GOT3 (cell line): ENCODE measurements around the gene G6PD.
"Not testable (repeated sequence)": the region's sequence is repeated elsewhere in the genome, so short reads cannot be mapped to it uniquely, and the experiment has no call there.

Experiments used
- DNase-seq: peaks from one replicate; lab custom pipeline; 2025; ENCODE audit warnings: mixed read lengths; lab: John Stamatoyannopoulos, UW

G6PD gene

DNA sequence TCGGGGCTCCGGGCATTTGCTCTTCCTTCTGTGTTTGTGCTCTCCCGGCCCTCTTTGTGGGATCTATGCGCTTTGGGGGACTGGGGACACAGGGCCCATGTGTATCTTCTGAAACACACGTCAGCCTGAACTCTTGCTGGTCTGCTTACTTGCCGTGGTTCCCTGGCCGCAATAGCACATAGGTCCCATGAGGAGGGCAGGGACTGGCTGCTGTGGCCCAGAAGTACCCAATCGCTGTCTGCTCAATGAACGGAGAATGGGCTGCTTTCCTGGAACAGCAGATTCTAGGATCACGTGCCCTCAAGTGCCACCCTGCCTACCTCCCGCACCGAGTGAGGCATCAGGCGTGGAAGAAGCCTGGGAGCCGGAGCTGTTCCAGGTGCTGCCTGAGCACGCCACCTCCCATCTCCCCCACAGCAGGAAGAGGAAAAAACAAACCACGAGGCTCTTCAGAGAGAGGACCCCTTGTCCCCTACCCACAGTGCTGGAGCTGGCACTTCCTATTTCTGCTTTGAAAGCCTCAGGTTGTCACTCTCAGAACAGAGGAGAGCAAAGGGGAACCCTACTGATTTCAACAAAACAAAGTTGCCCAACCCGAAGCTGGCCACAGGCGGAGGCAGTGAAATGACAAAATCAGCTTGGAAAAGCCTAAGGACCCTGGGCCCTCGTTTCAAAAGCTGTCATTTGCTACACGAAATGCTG is 3.8 kb downstream of the G6PD start:
- no peak for DNase-seq

- peak; percentile 62 for DNase-seq
Measured at GRCh38 chrX:154541896-154542722, 4.5 kb downstream of the G6PD start.

GRCh38 chrX:154541589-154541895 is 5.1 kb downstream of the G6PD start:
- no peak for DNase-seq

DNA sequence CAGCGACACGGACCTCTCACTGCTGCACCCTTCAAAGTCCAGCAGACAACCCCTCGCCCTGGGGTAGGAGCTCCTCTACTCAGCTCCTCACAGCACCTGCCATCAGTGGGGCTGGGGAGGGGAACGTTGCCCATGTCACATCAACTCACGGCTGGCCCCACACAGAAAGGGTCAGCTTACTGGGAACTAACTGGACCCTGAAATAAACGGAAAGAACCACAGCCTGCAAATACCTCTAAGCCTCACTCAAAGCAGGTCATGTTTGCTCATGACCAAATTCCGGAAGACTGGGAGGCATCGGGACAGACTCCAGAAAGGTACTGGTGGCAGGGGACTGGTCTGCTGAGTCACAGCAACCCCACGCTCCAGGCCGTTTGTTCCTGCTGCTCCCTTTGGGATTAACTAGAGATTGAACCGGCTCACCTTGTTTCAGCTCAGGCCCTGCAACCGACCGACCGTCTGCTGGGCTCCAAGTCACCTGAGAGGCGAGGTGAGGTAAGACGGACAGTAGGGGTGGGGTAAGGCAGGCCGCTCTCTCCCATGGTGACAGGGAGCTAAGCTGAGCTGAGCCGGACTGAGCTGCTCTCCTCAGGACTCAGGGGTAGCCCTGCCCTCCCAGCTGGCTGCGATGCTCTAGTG is 5.6 kb downstream of the G6PD start:
- no peak for DNase-seq

- not testable (repeated sequence) for DNase-seq
Measured at GRCh38 chrX:154540365-154540764, 6.3 kb downstream of the G6PD start.

GRCh38 chrX:154539077-154539476 is 7.6 kb downstream of the G6PD start:
- no peak for DNase-seq

DNA sequence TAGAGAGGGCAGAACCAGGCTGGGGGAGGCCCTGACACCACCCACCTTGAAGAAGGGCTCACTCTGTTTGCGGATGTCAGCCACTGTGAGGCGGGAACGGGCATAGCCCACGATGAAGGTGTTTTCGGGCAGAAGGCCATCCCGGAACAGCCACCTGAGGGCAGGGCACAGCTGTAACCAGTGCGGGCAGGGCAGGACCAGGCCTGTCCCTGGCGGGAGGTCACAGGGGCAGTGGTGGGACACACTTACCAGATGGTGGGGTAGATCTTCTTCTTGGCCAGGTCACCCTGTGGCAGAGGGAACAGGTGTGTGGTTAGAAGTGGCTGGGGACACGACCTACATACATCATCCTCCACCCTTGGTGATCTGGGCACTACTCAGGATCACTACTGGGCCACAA is 10.8 kb downstream of the G6PD start:
- no peak for DNase-seq

DNA sequence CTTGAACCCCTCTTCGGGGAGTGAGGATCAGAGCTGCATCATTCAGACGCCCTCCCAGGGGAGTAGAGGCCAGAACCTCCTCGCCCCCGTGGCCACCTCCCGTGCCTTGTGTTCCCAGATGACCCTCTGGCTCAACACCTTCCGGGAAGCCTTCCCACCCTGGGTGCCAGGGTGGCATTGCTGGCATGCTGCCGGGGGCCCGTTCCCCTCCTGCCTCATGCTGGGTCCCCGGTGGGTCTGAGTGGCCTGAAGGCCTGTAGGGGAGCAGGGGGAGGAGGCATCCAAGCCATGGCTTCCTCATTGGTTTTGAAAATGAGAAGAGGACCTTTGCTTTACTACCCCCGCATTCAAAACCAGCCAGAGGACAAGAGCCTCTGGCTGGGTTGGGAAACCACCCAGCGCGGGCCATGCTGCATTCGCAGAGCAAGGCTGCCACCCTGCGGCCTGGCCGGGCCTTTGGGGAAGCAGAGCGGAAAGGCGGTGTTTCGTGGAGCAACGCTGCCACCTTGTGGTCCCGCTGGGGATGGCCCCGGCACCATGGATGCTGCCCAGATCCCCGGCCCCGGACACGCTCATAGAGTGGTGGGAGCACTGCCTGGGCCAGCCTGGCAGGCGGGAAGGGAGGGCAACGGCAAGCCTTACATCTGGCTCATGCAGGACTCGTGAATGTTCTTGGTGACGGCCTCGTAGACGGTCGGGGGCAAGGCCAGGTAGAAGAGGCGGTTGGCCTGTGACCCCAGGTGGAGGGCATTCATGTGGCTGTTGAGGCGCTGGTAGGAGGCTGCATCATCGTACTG is 11.9 kb downstream of the G6PD start:
- DNase-seq, result peak; percentile 33

DNA sequence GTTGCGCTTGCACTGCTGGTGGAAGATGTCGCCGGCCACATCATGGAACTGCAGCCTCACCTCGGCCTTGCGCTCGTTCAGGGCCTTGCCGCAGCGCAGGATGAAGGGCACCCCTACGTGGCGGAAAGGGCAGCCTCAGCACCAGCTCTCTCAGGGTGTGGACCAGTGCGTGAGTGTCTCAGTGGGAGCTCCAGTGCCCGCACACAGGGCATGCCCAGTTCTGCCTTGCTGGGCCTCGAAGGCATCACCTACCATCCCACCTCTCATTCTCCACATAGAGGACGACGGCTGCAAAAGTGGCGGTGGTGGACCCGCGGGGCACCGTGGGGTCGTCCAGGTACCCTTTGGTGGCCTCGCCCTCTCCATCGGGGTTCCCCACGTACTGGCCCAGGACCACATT is 14.0 kb downstream of the G6PD start:
- no peak for DNase-seq

GRCh38 chrX:154531626-154532025 is 15.0 kb downstream of the G6PD start:
- DNase-seq, result no peak

- no peak for DNase-seq
Measured at GRCh38 chrX:154530286-154530685, 16.4 kb downstream of the G6PD start.

DNA sequence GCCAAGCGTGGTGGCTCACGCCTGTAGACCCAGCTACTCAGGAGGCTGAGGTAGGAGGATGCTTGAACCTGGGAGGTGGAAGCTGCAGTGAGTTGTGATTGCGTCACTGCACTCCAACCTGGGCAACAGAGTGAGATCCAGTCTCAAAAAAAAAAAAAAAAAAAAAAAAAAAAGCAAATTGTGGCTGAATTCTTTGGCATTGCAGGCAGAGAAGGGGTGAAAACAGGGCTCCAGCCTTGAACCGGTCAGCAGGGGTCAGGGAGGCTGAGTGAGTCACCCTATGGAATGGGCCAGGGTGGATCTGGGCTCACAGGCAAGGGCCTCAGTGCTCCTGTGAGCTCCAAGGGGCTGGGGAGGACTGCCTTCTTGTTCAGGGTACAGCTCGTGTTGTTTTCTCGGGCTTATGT is 17.4 kb downstream of the G6PD start:
- no peak for DNase-seq

GRCh38 chrX:154526901-154527675 is 19.6 kb downstream of the G6PD start:
- DNase-seq, result peak; percentile 19

DNA sequence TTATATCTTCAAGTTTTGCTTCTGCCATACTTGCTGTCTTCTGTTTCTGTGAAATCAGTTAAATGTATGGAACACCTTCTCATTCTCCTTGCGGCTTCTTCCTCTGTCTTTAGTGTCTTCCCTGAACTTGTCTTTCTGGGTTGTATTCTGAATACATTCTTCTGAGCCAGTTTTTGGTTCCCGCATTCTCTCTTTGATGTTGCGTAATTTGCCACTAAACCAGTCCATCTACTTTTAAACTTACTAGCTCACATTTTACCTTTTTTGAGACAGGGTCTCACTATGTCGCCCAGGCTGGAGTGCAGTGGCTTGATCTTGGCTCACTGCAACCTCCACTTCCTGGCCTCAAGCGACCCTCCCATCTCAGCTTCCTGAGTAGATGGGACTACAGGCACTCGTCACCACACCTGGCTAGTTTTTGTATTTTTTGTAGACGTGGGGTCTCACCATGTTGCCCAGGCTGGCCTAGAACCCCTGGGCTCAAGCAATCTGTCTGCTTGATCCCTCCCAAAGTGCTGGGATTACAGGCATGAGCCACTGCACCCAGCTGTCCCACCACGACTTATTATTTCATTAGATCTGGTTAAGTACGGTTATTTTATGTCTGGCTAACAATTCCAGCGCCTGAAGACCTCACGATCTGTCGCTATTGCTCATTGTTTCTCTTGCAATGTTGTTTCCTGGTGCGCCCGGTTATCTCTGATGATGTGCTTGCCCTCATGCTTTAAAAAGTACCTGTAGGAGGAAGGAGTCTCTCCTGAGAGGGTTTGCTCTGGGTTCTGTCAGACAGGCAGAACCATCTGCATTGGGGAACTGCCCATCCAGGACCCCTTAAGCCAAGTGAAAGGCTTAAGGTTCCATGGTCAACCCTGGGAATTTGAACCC is 20.8 kb downstream of the G6PD start:
- no peak for DNase-seq

DNA sequence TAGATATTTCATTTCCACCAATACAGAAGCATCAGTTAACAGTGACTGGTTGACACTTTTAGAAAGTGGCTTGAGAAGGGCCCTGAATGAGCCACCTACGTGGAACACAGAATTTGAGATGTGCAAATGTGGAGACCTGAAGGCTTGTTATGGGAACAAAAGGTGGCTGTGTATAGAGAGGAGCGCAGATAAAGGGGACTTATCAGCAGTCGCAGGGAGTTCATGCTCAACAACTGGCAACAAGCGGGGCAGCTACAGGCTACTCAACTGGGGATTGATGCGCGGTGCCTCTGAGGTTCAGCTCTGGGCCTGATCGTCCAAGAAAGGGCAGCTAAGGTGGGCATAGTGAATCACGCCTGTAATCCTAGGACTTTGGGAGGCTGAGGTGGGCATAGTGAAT is 27.3 kb downstream of the G6PD start:
- DNase-seq, result no peak

- DNase-seq, result no peak
Measured at GRCh38 chrX:154517101-154517781, 29.4 kb downstream of the G6PD start.

DNA sequence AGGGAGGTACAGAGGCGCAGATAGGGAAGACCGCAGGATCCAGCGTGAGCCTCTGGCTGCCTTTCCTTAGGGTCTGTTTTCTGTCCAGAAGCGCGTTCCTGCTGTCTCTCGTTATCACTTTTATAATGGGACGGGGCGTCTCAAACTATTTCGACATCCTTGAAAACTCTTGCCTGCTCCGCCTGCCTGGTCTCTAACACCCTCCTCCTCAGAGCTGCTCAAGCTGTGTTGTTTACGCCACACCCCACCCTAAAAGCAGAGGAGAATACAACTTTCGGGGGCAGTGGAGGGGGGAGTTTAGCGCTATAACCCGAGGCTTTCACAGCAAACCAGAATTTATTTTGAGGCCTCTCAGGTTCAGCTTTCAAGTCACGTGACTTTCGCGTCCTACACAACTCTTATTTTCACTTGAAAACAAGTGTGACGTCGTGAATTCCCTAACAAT is 30.0 kb downstream of the G6PD start:
- DNase-seq, result no peak

GRCh38 chrX:154515966-154516655 is 30.5 kb downstream of the G6PD start, which contains the start of gene FAM3A:
FAM3A (minus strand) TSS chrX:154516232; CDS start chrX:154515772, 460 bp downstream.
- DNase-seq, result peak; percentile 60
